GM04503 (cell line): Measurements from ENCODE around the gene ERLEC1.
"Not testable (repeated sequence)": the region's sequence is repeated elsewhere in the genome, so short reads cannot be mapped to it uniquely, and the experiment has no call there.

Source experiments
- DNase-seq: peaks from one replicate; pipeline ENCODE4 v3.0.0-alpha.2; 2012; ENCODE audit warnings: low read depth

Gene ERLEC1

GRCh38 chr2:53840580-53840979 is 53.7 kb downstream of the ERLEC1 start:
- no peak for DNase-seq

GRCh38 chr2:53841651-53842050 is 54.8 kb downstream of the ERLEC1 start:
- DNase-seq, result not testable (repeated sequence)

DNA sequence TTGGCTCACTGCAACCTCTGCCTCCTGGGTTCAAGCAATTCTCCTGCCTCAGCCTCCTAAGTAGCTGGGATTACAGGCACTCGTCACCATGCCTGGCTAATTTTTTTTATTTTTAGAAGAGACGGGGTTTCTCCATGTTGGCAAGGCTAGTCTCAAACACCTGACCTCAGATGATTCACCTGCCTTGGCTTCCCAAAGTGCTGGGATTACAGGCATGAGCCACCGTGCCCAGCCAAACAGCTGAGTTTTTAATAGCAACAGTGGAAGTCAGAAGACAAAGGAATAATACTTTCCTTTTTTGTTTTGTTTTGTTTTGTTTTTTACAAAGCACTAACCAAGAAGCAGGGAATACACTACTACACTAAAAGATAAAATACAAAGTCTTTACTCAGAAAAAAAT is 56.0 kb downstream of the ERLEC1 start:
- DNase-seq, result no peak

- no peak for DNase-seq
Measured at GRCh38 chr2:53843595-53843994, 56.8 kb downstream of the ERLEC1 start.

GRCh38 chr2:53848062-53848461 is 61.2 kb downstream of the ERLEC1 start:
- no peak for DNase-seq

GRCh38 chr2:53851052-53851757 is 64.4 kb downstream of the ERLEC1 start:
- not testable (repeated sequence) for DNase-seq

- DNase-seq, result no peak
Measured at GRCh38 chr2:53852532-53852931, 65.7 kb downstream of the ERLEC1 start.

DNA sequence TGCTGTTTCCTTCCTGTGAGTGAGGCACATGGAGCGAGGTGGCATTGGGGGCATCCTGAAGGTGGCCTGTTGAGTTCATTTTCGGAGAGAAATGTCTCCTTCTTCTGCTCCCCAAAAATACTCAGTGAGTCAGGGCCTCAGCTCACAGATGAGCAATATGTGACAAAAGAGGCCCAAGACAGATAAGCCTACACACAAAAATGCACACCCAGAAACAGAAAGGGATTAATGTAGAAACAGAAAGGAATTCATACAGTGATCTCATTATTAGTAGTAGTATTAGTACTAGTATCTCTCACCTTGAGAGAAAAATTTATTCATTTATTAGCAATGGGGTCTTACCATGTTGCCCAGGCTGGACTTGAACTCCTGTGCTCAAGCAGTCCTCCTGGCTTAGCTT is 67.8 kb downstream of the ERLEC1 start:
- no peak for DNase-seq

GRCh38 chr2:53856272-53856671 is 69.4 kb downstream of the ERLEC1 start:
- no peak for DNase-seq

DNA sequence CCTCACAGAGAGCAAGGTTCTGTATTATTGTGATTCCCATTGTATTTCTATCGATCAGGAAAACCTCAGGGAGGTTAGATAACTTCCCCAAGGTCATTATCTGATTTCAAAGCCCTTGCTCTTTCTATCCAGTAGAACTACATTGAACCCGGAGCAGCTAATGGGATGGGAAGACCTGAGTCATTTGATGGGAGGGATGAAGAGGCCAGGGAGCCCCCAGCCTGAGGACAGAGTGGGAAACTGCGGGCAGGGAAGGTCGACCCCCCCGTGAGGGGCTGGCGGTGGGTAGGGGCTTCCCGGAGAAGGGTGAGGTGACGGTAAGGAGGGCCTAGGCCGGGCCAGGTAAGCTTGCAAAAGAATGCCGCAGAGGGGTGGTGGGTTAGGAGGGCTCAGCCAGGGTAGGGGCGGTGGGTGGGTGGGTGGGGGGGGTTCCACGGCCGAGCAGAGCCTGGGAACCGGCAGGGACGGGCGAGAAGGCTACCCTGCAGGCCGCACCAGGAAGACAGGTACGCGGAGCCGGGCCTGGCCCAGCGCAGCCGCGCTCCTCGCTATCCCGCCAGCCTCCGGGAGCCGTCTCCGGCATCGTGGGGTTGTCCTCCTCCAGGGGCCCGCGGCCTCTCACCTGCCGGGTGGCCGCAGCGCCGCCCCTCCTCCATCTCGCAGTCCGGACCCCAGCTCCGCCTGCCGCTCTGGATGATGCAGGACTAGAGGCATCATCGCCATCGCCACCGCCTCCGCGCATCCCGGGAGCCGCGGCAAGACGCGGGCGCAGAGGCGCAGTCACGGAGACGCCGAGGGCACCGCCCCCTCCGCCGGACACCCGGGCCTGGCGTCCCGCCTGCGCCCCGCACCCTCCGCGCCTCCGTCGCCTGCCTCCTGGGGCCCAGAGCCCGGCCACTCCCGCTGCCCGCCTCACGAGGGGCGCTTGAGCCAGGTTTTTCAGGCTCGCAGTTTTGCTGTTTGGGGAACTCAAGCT is 72.7 kb downstream of the ERLEC1 start, which contains the start of gene GPR75:
Gene GPR75, minus strand, starts transcription at position 762 of the 976 bp plus-strand sequence. CDS start 5,211 bp downstream, outside the sequence.
- DNase-seq, result no peak

DNA sequence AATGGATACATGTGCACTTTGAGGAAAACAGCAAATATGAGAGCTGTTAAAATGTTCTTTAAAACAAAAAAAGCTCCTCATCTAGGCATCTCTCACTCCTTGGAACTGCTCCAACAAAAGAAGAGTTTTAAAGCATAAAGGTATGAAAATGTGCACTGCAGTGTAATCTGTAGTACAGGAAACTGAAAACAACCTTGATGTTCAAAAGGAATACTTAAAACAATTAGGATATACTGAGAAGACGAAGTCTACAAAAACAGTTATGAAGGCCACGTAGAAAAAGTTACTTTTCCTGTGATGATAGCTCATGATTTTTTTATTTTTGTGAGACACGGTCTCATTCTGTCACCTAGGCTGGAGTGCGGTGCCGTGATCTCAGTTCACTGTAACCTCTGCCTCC is 75.0 kb downstream of the ERLEC1 start:
- DNase-seq, result no peak

DNA sequence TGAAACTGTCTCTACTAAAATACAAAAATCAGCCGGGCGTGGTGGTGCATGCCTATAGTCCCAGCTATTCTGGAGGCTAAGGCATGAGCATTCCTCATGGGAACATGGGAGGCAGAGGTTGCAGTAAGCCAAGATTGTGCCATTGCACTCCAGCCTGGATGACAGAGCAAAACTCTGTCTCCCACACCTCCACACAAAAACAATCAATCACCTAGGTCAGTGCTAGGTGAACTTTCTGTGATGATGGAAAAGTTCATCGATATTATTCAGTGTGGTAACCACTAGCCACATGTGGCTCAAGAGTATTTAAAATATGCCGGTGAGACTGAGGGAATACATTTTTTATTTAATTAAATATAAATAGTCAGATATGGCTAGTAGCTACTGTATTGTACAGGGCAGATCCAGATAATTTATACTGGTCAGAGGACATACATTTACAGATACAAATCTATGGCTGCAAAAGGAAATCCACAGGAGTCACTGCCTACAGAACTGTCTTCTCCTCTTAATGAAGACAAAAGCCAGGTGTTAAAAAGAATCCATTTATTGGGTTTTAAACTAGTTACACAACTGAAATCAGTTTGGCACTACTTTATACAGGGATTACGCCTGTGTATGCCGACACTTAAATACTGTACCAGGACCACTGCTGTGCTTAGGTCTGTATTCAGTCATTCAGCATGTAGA is 76.8 kb downstream of the ERLEC1 start:
- no peak for DNase-seq

GRCh38 chr2:53865264-53865663 is 78.4 kb downstream of the ERLEC1 start:
- DNase-seq, result no peak

DNA sequence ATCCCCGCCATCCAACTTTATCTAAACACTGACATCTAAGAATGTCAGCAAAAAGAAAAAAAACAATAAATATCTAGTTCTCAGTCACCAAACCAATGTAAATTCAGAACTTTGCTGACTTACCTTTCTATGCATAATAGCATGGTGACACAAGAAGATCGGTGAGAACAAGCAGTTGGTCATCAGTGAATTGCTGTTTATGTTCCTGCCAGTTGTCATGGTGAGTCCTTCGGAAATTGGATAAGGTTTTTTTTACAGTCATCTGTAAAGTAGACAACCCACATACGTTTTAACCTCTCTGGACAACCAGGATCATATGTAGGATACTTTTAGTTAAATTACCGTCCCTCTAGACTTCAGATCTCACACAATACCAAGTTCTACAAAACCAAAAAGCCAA is 79.1 kb downstream of the ERLEC1 start:
- DNase-seq, result no peak

- no peak for DNase-seq
Measured at GRCh38 chr2:53867169-53867568, 80.3 kb downstream of the ERLEC1 start.

DNA sequence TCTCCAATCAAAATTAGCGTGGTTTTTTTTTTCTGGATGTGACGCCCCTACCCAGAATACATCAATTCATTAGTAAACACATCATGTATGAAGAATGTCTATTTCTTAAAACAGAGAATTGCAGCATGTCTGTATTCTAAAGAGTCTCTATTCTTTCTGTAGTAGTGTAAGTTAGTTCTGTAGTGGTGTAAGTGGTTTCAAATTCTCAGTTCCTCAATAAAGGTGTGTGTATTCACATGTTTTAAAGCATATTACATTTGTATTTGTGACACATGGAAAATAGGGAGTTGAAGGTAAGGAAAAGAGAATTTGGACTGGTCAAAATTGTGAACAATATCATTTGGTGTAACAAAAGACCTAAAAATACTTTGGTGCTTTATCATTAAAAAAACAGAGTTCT is 80.9 kb downstream of the ERLEC1 start:
- DNase-seq, result no peak
